ENCODE data around the gene TMEM236.

TMEM236 gene

GRCh38 chr10:17731331-17732020 lies 20.5 kb upstream of the TMEM236 start:
- no peak for TF ChIP-seq CTCF (IDR thresholded peaks at IDR 0.05; ENCODE audit: borderline replicate concordance, control extremely low read depth, extremely low read depth, insufficient read depth, missing control alignments)
- in situ Hi-C loops (cut with MboI; ENCODE audit: low sequenced_read_pairs, unreplicated experiment), result no loop called here
- no peak for DNase-seq (ENCODE audit: low spot score)

DNA sequence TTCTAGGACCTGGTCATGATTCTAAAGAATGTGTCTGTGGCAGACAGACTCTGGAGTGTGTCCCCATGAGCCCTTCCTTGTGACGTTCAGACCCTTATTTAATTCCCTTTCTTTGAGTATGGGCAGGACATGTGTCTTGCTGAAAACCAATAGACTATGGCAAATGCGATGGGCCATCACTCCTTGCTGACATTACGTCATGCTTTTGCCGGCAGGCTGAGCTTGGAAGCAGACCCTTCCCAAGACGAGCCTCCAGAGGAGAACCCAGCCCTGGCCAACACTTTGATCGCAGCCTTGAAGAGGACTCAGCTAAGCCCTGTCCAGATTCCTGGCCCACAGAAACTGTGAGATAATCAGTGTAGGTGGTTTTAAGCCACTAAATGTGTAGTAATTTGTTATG lies 18.4 kb upstream of the TMEM236 start:
- no peak for DNase-seq (ENCODE audit: low spot score)
- in situ Hi-C loops (cut with MboI; ENCODE audit: low sequenced_read_pairs, unreplicated experiment), result no loop called here
- TF ChIP-seq CTCF (IDR thresholded peaks at IDR 0.05; ENCODE audit: borderline replicate concordance, control extremely low read depth, extremely low read depth, insufficient read depth, missing control alignments), result no peak

DNA sequence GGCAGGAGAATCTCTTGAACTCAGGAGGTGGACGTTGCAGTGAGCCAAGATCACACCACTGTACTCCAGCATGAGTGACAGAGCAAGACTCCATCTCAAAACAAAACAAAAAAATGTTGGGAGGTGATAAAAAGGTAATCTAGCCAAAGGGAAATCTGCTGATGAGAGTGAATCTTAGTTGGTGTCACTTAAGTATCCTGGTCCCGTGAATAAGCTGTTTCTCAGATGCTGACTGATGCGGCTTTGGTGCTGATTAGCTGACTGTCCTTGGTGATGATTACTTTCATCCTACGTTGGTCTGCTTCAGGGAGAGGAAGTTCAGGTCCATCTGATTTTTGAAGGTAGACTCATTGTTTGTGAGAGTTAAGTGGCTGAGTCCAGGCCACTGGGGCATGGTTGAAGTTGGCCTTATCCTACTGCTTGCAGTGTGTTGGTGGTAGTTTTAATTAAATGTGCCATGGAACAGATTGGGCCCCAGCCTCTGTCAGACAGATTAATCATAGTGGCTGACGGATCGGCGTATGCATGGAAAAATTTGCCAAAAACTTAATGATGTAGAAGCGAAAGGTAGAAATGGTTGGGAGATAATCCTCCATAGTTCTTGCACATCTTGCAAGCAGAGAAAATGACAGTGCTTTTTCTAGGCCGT lies 17.4 kb upstream of the TMEM236 start:
- no peak for DNase-seq (ENCODE audit: low spot score)
- TF ChIP-seq CTCF (IDR thresholded peaks at IDR 0.05; ENCODE audit: borderline replicate concordance, control extremely low read depth, extremely low read depth, insufficient read depth, missing control alignments), result no peak
- in situ Hi-C loops (cut with MboI; ENCODE audit: low sequenced_read_pairs, unreplicated experiment), result no loop called here

GRCh38 chr10:17735166-17735941 lies 16.6 kb upstream of the TMEM236 start:
- in situ Hi-C loops (cut with MboI; ENCODE audit: low sequenced_read_pairs, unreplicated experiment), result no loop called here
- no peak for TF ChIP-seq CTCF (IDR thresholded peaks at IDR 0.05; ENCODE audit: borderline replicate concordance, control extremely low read depth, extremely low read depth, insufficient read depth, missing control alignments)
- DNase-seq (ENCODE audit: low spot score), result no peak

GRCh38 chr10:17736223-17736622 lies 15.8 kb upstream of the TMEM236 start:
- DNase-seq (ENCODE audit: low spot score), result no peak
- TF ChIP-seq CTCF (IDR thresholded peaks at IDR 0.05; ENCODE audit: borderline replicate concordance, control extremely low read depth, extremely low read depth, insufficient read depth, missing control alignments), result no peak
- in situ Hi-C loops (cut with MboI; ENCODE audit: low sequenced_read_pairs, unreplicated experiment), result no loop called here

- TF ChIP-seq CTCF (IDR thresholded peaks at IDR 0.05; ENCODE audit: borderline replicate concordance, control extremely low read depth, extremely low read depth, insufficient read depth, missing control alignments), result peak; percentile 52
- DNase-seq (ENCODE audit: low spot score), result peak; percentile 51
- in situ Hi-C loops (cut with MboI; ENCODE audit: low sequenced_read_pairs, unreplicated experiment), result no loop called here
Observed at GRCh38 chr10:17737027-17737965, 14.7 kb upstream of the TMEM236 start.
